Mesothelial cell of epicardium (in vitro differentiated cells): ENCODE results near the gene BMPR1B. TPM values are rescaled to one million over a fixed set of nuclear protein-coding genes. Genes with fewer than 3 reads are reported as not detected.

ENCODE experiments used
- DNase-seq, 2 experiments: peaks; one replicate each; pipeline ENCODE4 v3.0.0; 2021; ENCODE audit warnings: low spot score in 2 of 2; ENCODE audit not compliant: unreplicated experiment in 2 of 2
- H3K27ac Mint-ChIP-seq: 2 replicates; pipeline ENCODE4 v1.8.0; 2021; ENCODE audit warnings: mixed read lengths
- H3K27me3 Mint-ChIP-seq: 2 replicates; pipeline ENCODE4 v1.8.0; 2021; ENCODE audit warnings: low read depth, mixed read lengths
- H3K36me3 Mint-ChIP-seq: 2 replicates; pipeline ENCODE4 v1.8.0; 2021; ENCODE audit warnings: mixed read lengths
- H3K4me1 Mint-ChIP-seq: 2 replicates; pipeline ENCODE4 v1.8.0; 2021; ENCODE audit warnings: mixed read lengths
- H3K4me3 Mint-ChIP-seq: 2 replicates; pipeline ENCODE4 v1.8.0; 2021; ENCODE audit warnings: mild to moderate bottlenecking, moderate library complexity, mixed read lengths
- H3K9me3 Mint-ChIP-seq: 2 replicates; pipeline ENCODE4 v1.8.0; 2021; ENCODE audit warnings: mixed read lengths
- CTCF ChIP-seq: fragments of 200-600 bp; sonication (generic); IDR thresholded peaks from one replicate; pipeline ENCODE4 v1.5.0; 2021; ENCODE audit warnings: antibody characterized with exemption; ENCODE audit not compliant: unreplicated experiment
- total RNA-seq: library from RNA; stranded (reverse); gene quantifications from 3 replicates; pipeline ENCODE4 v1.2.1, GENCODE V29; 2021

BMPR1B gene
- total RNA-seq, 1 donor from 2014 or later = 2.6 TPM

DNA sequence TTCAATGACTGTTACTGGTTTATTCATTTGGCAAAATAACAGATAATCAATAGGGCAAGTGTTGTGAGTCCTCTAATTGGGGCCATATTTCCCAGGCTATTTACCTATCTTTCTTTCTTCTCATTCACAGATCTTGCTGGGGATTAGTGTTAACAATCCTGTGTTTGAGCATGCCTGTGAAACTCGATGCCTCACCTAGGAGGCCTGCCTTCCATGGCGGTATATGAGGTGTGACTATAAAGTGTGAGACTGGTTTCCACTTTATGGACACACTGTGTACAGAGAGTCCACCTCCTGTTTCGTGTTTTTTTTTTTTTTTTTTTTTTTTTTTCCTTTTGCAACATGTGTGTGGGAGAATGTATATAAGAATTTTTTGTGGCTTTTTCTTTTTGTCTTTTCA lies 199.3 kb downstream of the BMPR1B start:
- H3K27ac Mint-ChIP-seq = no peak overlapping the region

DNA sequence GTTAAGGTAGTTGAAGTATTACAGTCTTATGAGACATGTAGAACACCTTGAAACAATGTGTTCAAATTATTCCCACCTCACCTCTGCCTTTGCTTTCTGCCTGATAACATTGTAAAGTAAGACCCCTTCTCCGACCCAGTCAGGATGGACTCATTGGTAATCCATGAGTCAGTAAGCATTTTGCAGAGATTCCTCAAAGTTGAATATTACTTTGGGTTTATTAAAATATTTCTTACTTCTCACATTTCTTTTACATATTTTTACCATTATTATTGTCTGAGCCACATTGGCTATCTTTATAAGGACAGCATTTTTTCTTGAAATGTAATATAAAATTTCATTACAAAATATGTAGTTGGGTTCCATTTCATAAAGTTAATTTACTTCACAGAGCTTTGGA lies 201.6 kb downstream of the BMPR1B start:
- no peak overlapping the region for H3K4me3 Mint-ChIP-seq
- DNase-seq = no peak
- H3K27ac Mint-ChIP-seq = no peak overlapping the region
- TF ChIP-seq CTCF = no peak
- H3K9me3 Mint-ChIP-seq = peaks cover 21% of the 10 kb centered on the region
- peaks cover 10% of the 10 kb centered on the region for H3K4me1 Mint-ChIP-seq
- no peaks in the 10 kb centered on the region for H3K27me3 Mint-ChIP-seq
- H3K36me3 Mint-ChIP-seq = peaks cover 7% of the 10 kb centered on the region

More for the DNA sequence above, 199.3 kb downstream of the BMPR1B start:
- DNase-seq = no peak
- no peaks in the 10 kb centered on the region for H3K27me3 Mint-ChIP-seq
- H3K4me1 Mint-ChIP-seq = peaks cover 10% of the 10 kb centered on the region
- no peak overlapping the region for H3K4me3 Mint-ChIP-seq
- H3K36me3 Mint-ChIP-seq = peaks cover 3% of the 10 kb centered on the region
- H3K9me3 Mint-ChIP-seq = peaks cover 7% of the 10 kb centered on the region
- TF ChIP-seq CTCF = no peak

DNA sequence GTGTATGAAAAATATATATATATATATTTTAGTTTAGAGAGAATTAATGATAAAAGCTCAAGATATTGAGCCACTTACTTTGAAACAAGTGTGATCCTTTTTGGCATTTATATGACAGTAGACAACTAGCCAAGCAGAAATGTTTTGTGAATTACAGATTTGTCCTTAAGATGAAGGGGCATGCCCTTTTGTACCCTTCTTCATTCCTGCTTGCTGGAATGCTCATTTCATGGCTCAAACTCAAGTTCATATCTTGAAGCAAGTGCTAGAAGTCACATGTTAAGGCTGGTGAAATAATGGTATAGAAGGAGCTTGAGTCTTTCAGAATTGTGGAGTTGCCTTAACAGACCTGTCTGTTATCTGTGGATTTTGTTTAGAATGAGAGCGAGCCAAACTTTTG lies 203.0 kb downstream of the BMPR1B start:
- DNase-seq = no peak
- Mint-ChIP-seq H3K27me3 (no peaks in the 10 kb centered on the region), H3K9me3 (peaks cover 25% of the 10 kb centered on the region), H3K4me1 (peaks cover 21% of the 10 kb centered on the region), H3K4me3 (no peak overlapping the region), H3K36me3 (peaks cover 7% of the 10 kb centered on the region), H3K27ac (no peak overlapping the region)
- TF ChIP-seq CTCF = no peak

- peak overlapping the region; percentile 27 for H3K27ac Mint-ChIP-seq
- peaks cover 7% of the 10 kb centered on the region for H3K36me3 Mint-ChIP-seq
- no peak for DNase-seq
- H3K4me1 Mint-ChIP-seq = peaks cover 21% of the 10 kb centered on the region
- peaks cover 25% of the 10 kb centered on the region for H3K9me3 Mint-ChIP-seq
- no peaks in the 10 kb centered on the region for H3K27me3 Mint-ChIP-seq
- no peak overlapping the region for H3K4me3 Mint-ChIP-seq
- TF ChIP-seq CTCF = no peak
These were observed 203.7 kb downstream of the BMPR1B start for GRCh38 chr4:94961420-94961819.

DNA sequence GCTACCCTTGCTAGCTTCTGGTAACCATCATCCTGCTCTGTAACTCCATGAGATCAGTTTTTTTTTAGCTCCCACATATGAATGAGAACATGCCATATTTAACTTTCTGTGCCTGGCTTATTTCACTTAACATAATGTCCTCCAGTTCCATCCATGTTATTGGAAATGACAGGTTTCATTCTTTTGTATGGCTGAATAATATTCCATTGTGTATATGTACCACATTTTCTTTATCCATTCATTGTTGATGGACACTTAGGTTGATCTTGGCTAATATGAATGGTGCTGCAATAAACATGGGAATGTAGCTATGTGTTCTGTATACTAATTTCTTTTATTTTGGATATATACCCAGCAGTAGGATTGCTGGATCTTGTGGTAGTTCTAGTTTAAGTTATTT lies 204.7 kb downstream of the BMPR1B start:
- peaks cover 7% of the 10 kb centered on the region for H3K36me3 Mint-ChIP-seq
- peaks cover 25% of the 10 kb centered on the region for H3K9me3 Mint-ChIP-seq
- no peak for DNase-seq
- TF ChIP-seq CTCF = no peak
- H3K4me3 Mint-ChIP-seq = no peak overlapping the region
- peaks cover 14% of the 10 kb centered on the region for H3K4me1 Mint-ChIP-seq
- H3K27ac Mint-ChIP-seq = no peak overlapping the region
- H3K27me3 Mint-ChIP-seq = no peaks in the 10 kb centered on the region

DNA sequence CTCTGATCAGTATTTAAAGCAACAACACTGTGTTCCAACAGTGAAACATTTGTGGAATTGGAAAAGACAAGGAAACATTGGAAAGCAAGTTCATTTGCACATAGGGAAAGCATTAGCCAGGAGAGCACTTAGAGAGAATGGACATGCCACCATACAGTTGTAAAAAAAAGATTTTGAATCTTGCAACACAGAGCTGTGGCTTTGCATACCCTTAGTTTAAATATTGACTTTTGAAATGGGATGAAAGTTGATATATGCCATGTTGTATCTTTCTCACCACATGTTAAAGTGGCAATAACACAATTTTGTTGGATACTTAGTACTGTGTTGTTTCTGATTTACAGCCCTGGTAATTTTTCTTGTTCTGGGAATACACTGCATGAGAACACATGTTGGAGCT lies 208.1 kb downstream of the BMPR1B start:
- Mint-ChIP-seq H3K4me1 (peaks cover 17% of the 10 kb centered on the region), H3K27me3 (no peaks in the 10 kb centered on the region), H3K36me3 (peaks cover 7% of the 10 kb centered on the region), H3K4me3 (no peak overlapping the region), H3K27ac (peak overlapping the region; percentile 3), H3K9me3 (peaks cover 25% of the 10 kb centered on the region)
- DNase-seq = no peak
- TF ChIP-seq CTCF = no peak
